Measurements from ENCODE around the gene BACH2.
"Not testable (repeated sequence)": the region's sequence is repeated elsewhere in the genome, so short reads cannot be mapped to it uniquely, and the experiment has no call there.

Gene BACH2

GRCh38 chr6:90298459-90299053 is 1.9 kb upstream of the BACH2 start:
- no peak for DNase-seq

- no peak for DNase-seq
These were observed 1.3 kb upstream of the BACH2 start for GRCh38 chr6:90297867-90298381.

- no peak for DNase-seq
These were observed 648 bp upstream of the BACH2 start for GRCh38 chr6:90297115-90297866.

- DNase-seq: peak; percentile 68
These were observed 746 bp downstream of the BACH2 start for GRCh38 chr6:90295854-90296340.

- peak; percentile 67 for DNase-seq
These were observed 1.4 kb downstream of the BACH2 start for GRCh38 chr6:90294989-90295853.

- peak; percentile 53 for DNase-seq
These were observed 2.0 kb downstream of the BACH2 start for GRCh38 chr6:90294614-90294988.

- DNase-seq: no peak
These were observed 2.6 kb downstream of the BACH2 start for GRCh38 chr6:90294008-90294511.

GRCh38 chr6:90293319-90293953 is 3.2 kb downstream of the BACH2 start:
- DNase-seq: no peak

- no peak for DNase-seq
These were observed 5.1 kb downstream of the BACH2 start for GRCh38 chr6:90291565-90291964.

- no peak for DNase-seq
These were observed 5.7 kb downstream of the BACH2 start for GRCh38 chr6:90290811-90291420.

GRCh38 chr6:90289902-90290301 is 6.7 kb downstream of the BACH2 start:
- DNase-seq: no peak

GRCh38 chr6:90288404-90288803 is 8.2 kb downstream of the BACH2 start:
- no peak for DNase-seq

- DNase-seq: peak; percentile 61
These were observed 9.7 kb downstream of the BACH2 start for GRCh38 chr6:90286884-90287488.

- DNase-seq: peak; percentile 54
These were observed 10.8 kb downstream of the BACH2 start for GRCh38 chr6:90285611-90286381.

GRCh38 chr6:90285042-90285481 is 11.6 kb downstream of the BACH2 start:
- DNase-seq: peak; percentile 20

- DNase-seq: peak; percentile 52
These were observed 12.2 kb downstream of the BACH2 start for GRCh38 chr6:90284236-90285041.

- DNase-seq: not testable (repeated sequence)
These were observed 14.4 kb downstream of the BACH2 start for GRCh38 chr6:90282265-90282664.

- DNase-seq: no peak
These were observed 18.5 kb downstream of the BACH2 start for GRCh38 chr6:90278129-90278528.

GRCh38 chr6:90277302-90278011 is 19.2 kb downstream of the BACH2 start:
- no peak for DNase-seq
